ENCODE results near the gene MEX3D. TPM values are rescaled to one million over a fixed set of nuclear protein-coding genes. Genes with fewer than 3 reads are reported as not detected.

The MEX3D gene
- total and polyA plus RNA-seq, 8 donors = 2.6 to 21.2 (median 9.1) TPM

DNA sequence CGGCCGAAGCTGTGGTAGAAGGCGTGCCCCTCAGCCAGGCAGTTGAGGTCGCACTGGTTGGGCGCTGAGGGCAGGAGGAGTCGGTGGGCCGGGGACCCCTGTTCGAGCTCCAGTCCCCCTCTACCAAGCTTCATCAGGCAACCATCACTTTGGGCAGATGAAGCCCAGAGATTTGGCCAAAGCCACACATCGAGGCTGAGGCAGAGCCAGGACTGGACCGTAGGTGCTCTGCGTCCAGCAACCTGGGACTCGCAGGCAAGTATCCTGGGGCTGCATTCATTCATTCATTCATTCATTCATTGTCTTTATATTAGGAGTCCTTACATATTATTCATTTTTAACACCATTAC is 59.6 kb downstream of the MEX3D start:
- FAIRE-seq (no peak), ATAC-seq (no peak), DNase-seq (no peak)
- Histone ChIP-seq H3K36me3 (no peaks in the 10 kb centered on the region), H3K4me3 (peak overlapping the region in 1 of 4 donors; percentile 44), H3K4me1 (peaks cover 0 to 2% (median 0%) of the 10 kb centered on the region in 3 donors), H3K27ac (no peak overlapping the region), H3K27me3 (no peaks in the 10 kb centered on the region), H3K9me3 (no peaks in the 10 kb centered on the region)
- 34 to 44% methylated on average over 12 of the region's 12 CpGs for WGBS, 2 donors
- TF ChIP-seq, protein P1, sequence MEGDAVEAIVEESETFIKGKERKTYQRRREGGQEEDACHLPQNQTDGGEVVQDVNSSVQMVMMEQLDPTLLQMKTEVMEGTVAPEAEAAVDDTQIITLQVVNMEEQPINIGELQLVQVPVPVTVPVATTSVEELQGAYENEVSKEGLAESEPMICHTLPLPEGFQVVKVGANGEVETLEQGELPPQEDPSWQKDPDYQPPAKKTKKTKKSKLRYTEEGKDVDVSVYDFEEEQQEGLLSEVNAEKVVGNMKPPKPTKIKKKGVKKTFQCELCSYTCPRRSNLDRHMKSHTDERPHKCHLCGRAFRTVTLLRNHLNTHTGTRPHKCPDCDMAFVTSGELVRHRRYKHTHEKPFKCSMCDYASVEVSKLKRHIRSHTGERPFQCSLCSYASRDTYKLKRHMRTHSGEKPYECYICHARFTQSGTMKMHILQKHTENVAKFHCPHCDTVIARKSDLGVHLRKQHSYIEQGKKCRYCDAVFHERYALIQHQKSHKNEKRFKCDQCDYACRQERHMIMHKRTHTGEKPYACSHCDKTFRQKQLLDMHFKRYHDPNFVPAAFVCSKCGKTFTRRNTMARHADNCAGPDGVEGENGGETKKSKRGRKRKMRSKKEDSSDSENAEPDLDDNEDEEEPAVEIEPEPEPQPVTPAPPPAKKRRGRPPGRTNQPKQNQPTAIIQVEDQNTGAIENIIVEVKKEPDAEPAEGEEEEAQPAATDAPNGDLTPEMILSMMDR (IDR thresholded peaks at IDR 0.05) = no peak
- intact Hi-C loops (cut with DNase I) = no loop called here

DNA sequence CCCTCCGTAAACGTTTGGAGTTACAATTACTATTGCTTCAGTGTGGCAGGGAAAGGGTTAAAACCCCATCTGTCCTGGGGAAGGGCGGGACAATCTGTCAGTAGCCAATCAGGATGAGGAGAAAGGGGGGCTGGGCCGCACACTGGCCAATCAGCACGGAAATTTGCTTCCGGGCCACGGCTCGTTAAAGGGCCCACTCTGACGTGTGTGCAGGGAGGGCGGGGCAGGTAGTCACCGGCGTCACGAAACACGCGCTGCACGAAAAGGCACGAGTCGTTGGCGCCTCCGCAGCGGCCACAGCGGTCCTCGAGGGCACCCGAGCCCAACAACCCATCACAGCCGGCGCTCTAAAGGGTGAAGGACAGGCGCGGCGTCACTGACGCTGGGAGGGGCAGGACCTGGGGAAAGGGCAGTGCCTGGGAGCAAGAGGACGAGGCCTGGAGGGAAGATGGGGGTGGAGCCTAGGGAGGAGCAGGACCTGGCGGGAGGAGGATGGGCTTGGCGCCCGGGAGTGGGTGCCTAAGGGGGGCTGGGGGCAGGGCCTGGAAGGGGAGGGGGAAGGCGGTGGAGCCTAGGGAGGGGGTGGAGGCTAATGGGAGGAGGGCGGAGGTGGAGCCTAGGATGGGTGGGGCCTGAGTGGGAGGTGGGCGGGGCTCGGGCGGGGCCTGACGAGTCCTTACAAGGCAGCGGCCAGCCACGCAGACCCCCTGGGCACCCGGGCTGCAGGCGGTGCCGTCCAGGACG is 60.2 kb downstream of the MEX3D start:
- peak overlapping the region in 3 of 4 donors; percentile 28 to 44 (median 31) for H3K4me3 ChIP-seq
- no peaks in the 10 kb centered on the region for H3K27me3 ChIP-seq
- 1 to 2% methylated on average over 42 to 46 of the region's 46 CpGs for WGBS, 2 donors
- intact Hi-C loops (cut with DNase I) = no loop called here
- no peaks in the 10 kb centered on the region for H3K9me3 ChIP-seq
- no peaks in the 10 kb centered on the region for H3K36me3 ChIP-seq
- no peak for FAIRE-seq
- peaks cover 0 to 6% (median 0%) of the 10 kb centered on the region in 3 donors for H3K4me1 ChIP-seq
- DNase-seq = peak; percentile 88 to 94 (median 91)
- TF ChIP-seq, protein P1 (IDR thresholded peaks at IDR 0.05) = no peak
- ATAC-seq = peak; percentile 91 to 96 (median 92)
- H3K27ac ChIP-seq = peak overlapping the region in 3 of 4 donors; percentile 3 to 81 (median 61)

DNA sequence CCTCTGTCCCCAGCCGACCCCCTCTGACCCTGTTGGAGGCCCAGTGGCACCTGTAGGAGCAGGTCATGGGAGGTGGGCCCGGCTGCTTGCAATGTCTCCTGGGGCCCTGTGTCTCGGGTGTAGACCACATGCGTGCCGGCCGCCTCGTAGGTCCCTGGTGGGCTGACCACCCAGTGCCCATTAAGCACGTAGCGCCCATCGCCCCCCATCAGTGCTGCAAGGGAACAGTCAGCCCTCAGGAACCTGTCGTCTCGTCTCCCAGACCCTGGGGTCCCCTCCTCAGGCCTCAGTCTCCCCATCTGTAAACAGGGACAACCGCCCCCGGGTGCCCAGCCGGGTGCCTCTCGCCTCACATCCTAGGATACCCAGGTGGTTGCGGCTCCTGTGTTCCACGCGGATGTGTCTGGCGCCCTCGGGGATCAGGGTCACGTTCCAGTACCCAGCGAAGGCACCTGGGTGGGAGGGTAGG is 60.9 kb downstream of the MEX3D start:
- no peaks in the 10 kb centered on the region for H3K36me3 ChIP-seq
- peak overlapping the region in 1 of 4 donors; percentile 81 for H3K27ac ChIP-seq
- TF ChIP-seq, protein P1 (IDR thresholded peaks at IDR 0.05) = no peak
- ATAC-seq (no peak), DNase-seq (peak in 2 of 6 donors; percentile 25 to 80), FAIRE-seq (no peak)
- H3K9me3 ChIP-seq = no peaks in the 10 kb centered on the region
- 66 to 69% methylated on average over 23 of the region's 23 CpGs for WGBS, 2 donors
- intact Hi-C loops (cut with DNase I) = no loop called here
- H3K4me3 ChIP-seq = no peak overlapping the region
- H3K27me3 ChIP-seq = no peaks in the 10 kb centered on the region
- H3K4me1 ChIP-seq = peaks cover 0 to 6% (median 0%) of the 10 kb centered on the region in 3 donors

DNA sequence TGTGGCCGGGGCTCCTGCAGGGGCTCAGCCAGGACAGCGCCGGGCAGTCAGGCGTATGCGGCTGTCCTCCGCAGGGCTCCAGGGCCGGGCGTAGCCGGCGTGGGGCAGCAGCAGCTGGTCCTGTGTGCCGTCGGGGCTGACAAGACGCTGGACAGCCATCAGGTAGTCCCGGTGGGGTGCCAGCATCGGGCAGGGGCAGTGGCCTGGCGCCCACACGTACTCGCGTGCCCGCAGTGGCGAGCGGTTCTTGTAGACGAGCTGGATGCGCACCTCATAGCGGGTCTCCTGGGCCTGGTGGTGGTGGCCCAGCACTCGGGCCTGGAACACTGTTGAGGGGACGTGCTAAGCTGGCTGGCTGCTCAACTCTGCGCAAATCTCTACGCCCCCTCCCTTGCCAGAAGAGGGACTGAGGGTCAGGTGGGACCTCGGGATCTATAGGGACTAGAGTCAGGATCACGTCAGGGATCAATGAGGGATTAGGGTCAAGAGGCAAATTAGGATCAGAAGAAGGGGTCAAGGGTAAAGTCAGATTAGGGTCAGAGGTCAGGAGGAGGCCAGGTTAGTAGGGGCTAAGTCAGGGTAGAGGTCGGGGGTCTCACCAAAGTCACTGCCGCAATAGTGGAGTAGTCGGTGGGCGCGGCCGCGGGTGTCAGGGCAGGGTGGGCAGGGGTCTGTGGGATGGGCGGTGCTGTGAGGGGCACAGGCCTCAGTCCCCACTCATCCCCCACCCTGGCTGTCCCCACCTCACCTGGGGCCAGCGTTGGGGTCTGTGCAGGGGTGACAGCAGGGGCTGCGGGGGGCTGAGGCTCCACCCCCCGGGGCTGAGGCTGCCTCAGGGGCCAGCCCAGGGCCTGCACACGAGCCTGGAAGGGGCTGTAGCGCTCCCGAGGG is 61.9 kb downstream of the MEX3D start:
- TF ChIP-seq, protein P1 (IDR thresholded peaks at IDR 0.05) = no peak
- intact Hi-C loops (cut with DNase I) = no loop called here
- no peaks in the 10 kb centered on the region for H3K36me3 ChIP-seq
- DNase-seq (peak in 1 of 6 donors; percentile 80), ATAC-seq (no peak), FAIRE-seq (no peak)
- H3K27ac ChIP-seq = no peak overlapping the region
- H3K27me3 ChIP-seq = no peaks in the 10 kb centered on the region
- H3K4me1 ChIP-seq = peaks cover 0 to 7% (median 0%) of the 10 kb centered on the region in 3 donors
- no peaks in the 10 kb centered on the region for H3K9me3 ChIP-seq
- no peak overlapping the region for H3K4me3 ChIP-seq
- 88 to 89% methylated on average over 43 to 45 of the region's 45 CpGs for WGBS, 2 donors
